Measurements from ENCODE around the gene CHPT1.

DNA sequence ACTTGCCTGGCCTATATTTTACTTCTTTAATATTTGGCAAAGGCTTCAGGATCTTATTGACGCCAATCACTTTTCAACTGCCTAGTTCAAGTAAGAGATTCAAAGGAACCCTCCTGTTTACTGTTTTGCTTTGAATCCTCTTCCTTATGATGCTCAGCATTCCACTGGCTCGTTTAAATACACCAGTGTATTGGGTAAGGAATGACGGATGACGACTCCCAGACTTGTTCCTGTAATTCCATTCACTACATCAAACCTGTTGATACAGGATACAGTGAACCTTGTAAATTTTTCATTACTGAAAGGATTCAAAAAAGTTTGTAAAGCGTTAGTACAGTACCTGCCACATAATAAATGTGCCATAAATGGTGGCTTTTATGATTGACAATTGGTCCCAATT is 43.5 kb downstream of the CHPT1 start:
- TF ChIP-seq POLR2AphosphoS5 (IDR thresholded peaks at IDR 0.05; ENCODE audit: borderline replicate concordance, low read depth, low read length) (no peak), FOXP2 (optimal IDR thresholded peaks at IDR 0.05; ENCODE audit: control extremely low read depth, extremely low read length, insufficient read depth) (no peak)
